ENCODE measurements around the gene CEP250.

CEP250 gene

DNA sequence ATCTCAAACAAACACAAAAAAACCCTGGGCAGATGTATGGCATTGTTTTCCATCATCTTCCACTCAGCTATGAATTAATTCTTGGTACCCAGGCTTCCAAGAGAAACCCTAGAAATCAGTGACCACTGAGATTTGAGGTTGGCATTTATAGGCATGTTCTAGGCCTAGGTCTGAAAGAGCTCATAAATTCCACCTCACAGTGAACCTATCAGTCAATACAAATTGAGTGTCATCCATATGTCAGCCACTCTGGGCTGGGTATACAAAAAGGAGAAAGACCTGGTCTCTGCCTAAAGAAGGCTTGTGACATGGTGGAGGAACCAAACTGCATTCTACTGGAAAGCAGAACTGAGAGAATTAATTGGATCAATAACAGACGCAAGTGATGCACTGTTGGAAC lies 43.9 kb downstream of the CEP250 start:
- TF ChIP-seq GABPA (IDR thresholded peaks at IDR 0.05; ENCODE audit: low read depth) (no peak), REST (IDR thresholded peaks at IDR 0.05; ENCODE audit: insufficient replicate concordance, low read depth) (no peak), POLR2AphosphoS5 (IDR thresholded peaks at IDR 0.05; ENCODE audit: low read depth) (no peak), SPI1 (IDR thresholded peaks at IDR 0.05; ENCODE audit: borderline replicate concordance, low read depth) (no peak)
- TF ChIP-seq, protein P1, sequence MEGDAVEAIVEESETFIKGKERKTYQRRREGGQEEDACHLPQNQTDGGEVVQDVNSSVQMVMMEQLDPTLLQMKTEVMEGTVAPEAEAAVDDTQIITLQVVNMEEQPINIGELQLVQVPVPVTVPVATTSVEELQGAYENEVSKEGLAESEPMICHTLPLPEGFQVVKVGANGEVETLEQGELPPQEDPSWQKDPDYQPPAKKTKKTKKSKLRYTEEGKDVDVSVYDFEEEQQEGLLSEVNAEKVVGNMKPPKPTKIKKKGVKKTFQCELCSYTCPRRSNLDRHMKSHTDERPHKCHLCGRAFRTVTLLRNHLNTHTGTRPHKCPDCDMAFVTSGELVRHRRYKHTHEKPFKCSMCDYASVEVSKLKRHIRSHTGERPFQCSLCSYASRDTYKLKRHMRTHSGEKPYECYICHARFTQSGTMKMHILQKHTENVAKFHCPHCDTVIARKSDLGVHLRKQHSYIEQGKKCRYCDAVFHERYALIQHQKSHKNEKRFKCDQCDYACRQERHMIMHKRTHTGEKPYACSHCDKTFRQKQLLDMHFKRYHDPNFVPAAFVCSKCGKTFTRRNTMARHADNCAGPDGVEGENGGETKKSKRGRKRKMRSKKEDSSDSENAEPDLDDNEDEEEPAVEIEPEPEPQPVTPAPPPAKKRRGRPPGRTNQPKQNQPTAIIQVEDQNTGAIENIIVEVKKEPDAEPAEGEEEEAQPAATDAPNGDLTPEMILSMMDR (IDR thresholded peaks at IDR 0.05; ENCODE audit: insufficient read depth, low read length), result no peak
- no peak for DNase-seq (ENCODE audit: low read depth in 1 of 2, low spot score in 1 of 2)
- Histone ChIP-seq H3K27ac (replicated peaks) (no peak overlapping the region), H3K27me3 (ENCODE audit: insufficient read depth, poor library complexity, severe bottlenecking) (no peaks in the 10 kb centered on the region), H3K4me3 (replicated peaks; ENCODE audit: insufficient read depth, low read length) (no peak overlapping the region)

DNA sequence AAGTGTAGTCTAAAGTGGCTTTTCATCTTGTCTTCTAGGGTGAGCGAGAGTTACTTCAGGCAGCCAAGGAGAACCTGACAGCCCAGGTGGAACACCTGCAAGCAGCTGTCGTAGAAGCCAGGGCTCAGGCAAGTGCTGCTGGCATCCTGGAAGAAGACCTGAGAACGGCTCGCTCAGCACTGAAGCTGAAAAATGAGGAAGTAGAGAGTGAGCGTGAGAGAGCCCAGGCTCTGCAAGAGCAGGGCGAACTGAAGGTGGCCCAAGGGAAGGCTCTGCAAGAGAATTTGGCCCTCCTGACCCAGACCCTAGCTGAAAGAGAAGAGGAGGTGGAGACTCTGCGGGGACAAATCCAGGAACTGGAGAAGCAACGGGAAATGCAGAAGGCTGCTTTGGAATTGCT lies 47.0 kb downstream of the CEP250 start:
- TF ChIP-seq, protein P1 (IDR thresholded peaks at IDR 0.05; ENCODE audit: insufficient read depth, low read length), result no peak
- TF ChIP-seq GABPA (IDR thresholded peaks at IDR 0.05; ENCODE audit: low read depth), result no peak
- TF ChIP-seq REST (IDR thresholded peaks at IDR 0.05; ENCODE audit: insufficient replicate concordance, low read depth), result no peak
- peak; percentile 75; the same call in 1 of the 2 replicates for TF ChIP-seq SPI1 (IDR thresholded peaks at IDR 0.05; ENCODE audit: borderline replicate concordance, low read depth)
- no peak for TF ChIP-seq POLR2AphosphoS5 (IDR thresholded peaks at IDR 0.05; ENCODE audit: low read depth)
- H3K27ac ChIP-seq (replicated peaks), result no peak overlapping the region
- DNase-seq (ENCODE audit: low read depth in 1 of 2, low spot score in 1 of 2), result peak in 1 of 2 experiments; percentile 86

GRCh38 chr20:35503281-35503680 lies 47.9 kb downstream of the CEP250 start:
- H3K27me3 ChIP-seq (ENCODE audit: insufficient read depth, poor library complexity, severe bottlenecking), result no peaks in the 10 kb centered on the region
- DNase-seq (ENCODE audit: low read depth in 1 of 2, low spot score in 1 of 2), result no peak
- TF ChIP-seq, protein P1 (IDR thresholded peaks at IDR 0.05; ENCODE audit: insufficient read depth, low read length), result no peak
- TF ChIP-seq GABPA (IDR thresholded peaks at IDR 0.05; ENCODE audit: low read depth) (no peak), REST (IDR thresholded peaks at IDR 0.05; ENCODE audit: insufficient replicate concordance, low read depth) (no peak), POLR2AphosphoS5 (IDR thresholded peaks at IDR 0.05; ENCODE audit: low read depth) (no peak), SPI1 (IDR thresholded peaks at IDR 0.05; ENCODE audit: borderline replicate concordance, low read depth) (no peak)
- H3K27ac ChIP-seq (replicated peaks), result no peak overlapping the region
- H3K4me3 ChIP-seq (replicated peaks; ENCODE audit: insufficient read depth, low read length), result no peak overlapping the region

More for the DNA sequence above, 47.0 kb downstream of the CEP250 start:
- H3K4me3 ChIP-seq (replicated peaks; ENCODE audit: insufficient read depth, low read length), result no peak overlapping the region
- no peaks in the 10 kb centered on the region for H3K27me3 ChIP-seq (ENCODE audit: insufficient read depth, poor library complexity, severe bottlenecking)

All from HL-60 (cell line).